HG02798 (cell line): Measurements from ENCODE around the gene NUDT11.
"Not testable (repeated sequence)": the region's sequence is repeated elsewhere in the genome, so short reads cannot be mapped to it uniquely, and the experiment has no call there.

Source experiments
- ATAC-seq: cut with Tn5 transposase; IDR thresholded peaks from one replicate; pipeline ENCODE4 v1.9.1; 2021; ENCODE audit warnings: mild to moderate bottlenecking; ENCODE audit not compliant: unreplicated experiment, poor library complexity

NUDT11 gene

GRCh38 chrX:51496501-51497291 lies at the start of gene NUDT11:
Gene NUDT11 (minus strand): TSS chrX:51496592. CDS start chrX:51496444, 148 bp downstream.
- ATAC-seq: peak; percentile 83

DNA sequence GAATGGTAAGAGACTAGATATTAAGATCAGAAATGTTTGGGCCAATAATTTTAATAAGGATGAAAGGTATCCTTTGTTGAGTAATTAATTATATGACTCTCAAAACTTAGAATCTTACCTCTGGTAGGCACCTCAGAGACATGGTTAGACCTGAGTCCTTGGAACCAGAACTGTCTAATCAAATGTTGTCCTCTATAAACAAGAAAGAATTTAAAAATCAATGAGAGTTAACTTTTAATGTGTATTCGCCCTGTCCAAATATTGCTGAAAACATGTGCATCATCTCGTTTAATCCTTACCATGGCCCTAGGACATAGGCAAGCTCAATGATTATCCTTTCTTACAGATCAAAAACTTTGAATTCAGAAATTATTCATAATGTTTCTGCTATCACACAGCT lies 24.0 kb upstream of the NUDT11 start:
- ATAC-seq: no peak

DNA sequence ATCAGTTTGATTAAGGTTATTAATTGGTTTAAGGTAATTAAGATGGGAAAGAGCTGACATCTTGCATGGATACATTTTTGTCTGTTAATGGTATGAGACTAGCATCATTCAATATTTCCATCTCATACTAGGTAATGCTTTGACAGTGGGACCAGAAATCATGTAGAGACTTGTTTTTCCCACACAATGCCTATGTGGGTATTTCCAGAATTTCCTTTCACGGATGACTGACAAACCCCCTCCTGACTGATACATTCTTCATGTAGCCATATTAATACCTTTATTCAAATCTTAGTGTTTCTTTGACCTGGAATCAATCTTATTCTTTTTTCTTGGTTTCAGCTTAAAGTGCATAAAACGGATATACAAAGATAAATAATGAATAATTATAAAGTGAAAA lies 22.7 kb upstream of the NUDT11 start:
- ATAC-seq: not testable (repeated sequence)

- no peak for ATAC-seq
These were observed 11.2 kb upstream of the NUDT11 start for GRCh38 chrX:51507551-51507950.

DNA sequence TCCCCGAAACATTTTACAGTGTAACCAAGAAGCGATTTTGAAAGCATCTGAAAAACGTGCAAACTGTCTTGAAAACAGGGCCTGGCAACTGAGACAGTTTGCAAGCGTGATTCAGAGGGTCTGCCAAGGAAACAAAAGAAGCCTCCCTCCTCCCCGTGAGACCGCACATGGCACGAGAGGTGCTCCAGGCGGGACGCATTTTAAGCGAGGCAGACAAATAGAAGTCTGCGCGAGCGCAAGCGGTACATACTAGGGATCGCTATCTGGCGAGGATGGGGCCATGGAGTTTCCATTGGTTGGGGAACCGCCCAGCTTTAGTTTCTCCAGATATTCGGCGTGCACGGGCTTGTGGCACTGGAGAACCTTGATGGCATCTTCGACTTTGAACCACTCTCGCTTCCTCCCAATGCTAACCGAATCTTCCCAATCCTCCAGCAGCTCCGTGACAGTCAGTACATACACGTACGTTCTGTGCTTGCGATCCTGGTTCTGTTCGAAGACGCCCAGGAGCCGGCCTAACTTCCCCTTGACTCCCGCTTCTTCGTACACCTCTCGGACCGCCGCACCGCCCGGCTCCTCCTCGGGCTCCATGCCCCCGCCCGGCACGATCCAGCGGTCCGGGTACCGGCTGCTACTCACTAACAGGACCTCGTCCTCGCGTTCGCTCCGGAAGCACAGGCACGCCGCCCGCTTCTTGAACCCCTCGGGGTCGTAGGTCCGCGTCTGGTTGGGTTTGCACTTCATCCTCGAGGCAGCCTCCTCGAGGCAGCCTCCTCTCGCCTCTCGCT lies 497 bp downstream of the NUDT11 start:
- ATAC-seq: peak; percentile 22

DNA sequence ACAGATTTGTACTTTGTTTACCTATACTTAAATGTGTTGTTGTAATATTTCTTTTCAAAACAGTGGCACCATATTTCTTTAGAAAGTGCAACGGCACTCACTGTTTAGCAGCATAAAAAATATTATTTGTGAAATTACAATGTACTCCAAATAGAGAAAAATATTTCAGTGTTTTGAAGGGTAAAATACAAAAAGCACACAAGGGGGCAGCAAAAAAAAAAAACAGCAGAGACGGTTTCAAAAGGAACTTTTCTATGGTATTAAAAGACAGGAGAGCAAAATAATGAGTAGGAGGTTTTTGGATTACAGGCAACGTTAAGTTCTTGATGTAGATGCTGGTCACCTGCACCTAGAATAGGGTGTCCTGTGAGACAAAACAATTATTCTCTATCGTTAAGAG lies 2.0 kb downstream of the NUDT11 start:
- ATAC-seq: no peak

- ATAC-seq: no peak
These were observed 8.5 kb downstream of the NUDT11 start for GRCh38 chrX:51487960-51488267.

- ATAC-seq: no peak
These were observed 11.8 kb downstream of the NUDT11 start for GRCh38 chrX:51484616-51485015.

GRCh38 chrX:51482411-51482810 lies 14.0 kb downstream of the NUDT11 start:
- ATAC-seq: not testable (repeated sequence)

DNA sequence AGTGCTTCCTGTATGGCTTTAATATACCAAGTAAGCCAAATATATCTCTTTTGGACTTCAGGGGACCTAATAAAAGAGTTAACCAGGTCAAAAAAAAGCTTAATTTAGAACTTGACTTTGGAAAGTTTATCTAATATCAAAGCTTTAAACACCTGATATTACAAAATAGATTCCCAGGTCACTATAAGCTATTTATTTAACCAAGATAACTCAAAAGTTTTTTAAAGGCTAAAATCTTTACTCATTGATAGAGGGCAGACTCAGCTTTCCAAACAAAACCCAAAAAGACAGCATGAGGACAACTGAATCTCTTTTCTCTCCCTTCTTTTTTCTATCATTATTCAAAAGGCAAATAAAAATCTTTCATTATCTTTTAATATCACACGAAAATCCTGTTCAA lies 19.5 kb downstream of the NUDT11 start:
- no peak for ATAC-seq

DNA sequence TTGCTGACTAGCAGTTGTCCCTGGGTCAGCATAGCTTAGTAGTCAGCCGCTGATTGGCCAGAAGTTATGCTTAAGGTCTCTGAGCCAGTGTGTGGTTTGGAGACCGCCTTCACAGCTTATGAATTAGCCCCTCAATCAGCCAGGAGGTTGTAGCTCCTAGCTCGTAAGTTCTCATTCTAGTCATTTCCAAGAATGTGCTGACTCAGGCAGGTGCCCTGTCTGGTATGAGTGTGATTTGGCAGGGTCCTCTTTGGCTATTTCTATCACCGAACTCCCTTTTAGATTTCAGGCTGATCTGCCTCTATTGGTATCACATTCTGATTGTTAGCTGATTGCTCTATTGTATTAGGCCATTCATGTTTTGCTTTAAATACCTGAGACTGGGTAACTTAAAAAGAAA lies 33.1 kb downstream of the NUDT11 start:
- ATAC-seq: no peak

- ATAC-seq: no peak
These were observed 35.0 kb downstream of the NUDT11 start for GRCh38 chrX:51461053-51462044.

GRCh38 chrX:51459125-51459524 lies 37.3 kb downstream of the NUDT11 start:
- ATAC-seq: no peak

DNA sequence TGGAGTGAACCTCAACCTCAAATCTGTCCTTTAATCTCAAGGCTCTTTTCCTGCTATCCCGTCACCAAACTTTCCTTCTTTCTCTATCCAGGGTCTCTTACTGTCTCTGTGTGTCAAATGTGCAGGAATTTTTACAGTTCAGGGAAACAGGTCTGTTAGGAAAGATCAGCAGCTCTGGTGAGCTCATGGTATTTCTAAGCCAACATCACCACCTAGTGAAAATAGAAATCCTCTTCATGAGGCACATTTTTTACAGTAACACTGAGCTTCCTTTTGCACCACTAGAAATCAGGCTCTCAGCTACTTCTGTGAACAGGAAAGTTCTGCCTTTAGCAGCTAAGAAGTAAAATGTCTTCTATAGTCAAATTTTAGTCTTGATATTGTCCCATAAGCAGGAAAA lies 39.6 kb downstream of the NUDT11 start:
- no peak for ATAC-seq

DNA sequence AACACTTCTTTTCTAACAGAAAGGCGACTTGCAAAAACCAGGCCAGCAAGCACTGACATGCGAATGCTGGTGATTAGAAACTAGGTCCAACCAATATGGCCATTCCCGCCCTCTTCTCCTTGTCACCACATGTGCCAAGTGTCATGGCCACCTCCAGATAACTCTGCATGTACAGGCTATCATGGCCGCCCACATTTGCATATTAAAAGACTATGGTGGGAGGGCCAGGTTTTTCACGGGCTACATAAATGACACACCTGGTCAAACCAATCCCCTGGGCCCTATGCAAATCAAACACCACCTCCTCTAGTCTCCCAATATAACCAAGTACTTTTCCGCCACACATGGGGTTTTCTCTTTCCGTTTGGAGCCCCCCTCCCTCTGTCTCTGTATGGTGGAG lies 40.1 kb downstream of the NUDT11 start:
- ATAC-seq: no peak

DNA sequence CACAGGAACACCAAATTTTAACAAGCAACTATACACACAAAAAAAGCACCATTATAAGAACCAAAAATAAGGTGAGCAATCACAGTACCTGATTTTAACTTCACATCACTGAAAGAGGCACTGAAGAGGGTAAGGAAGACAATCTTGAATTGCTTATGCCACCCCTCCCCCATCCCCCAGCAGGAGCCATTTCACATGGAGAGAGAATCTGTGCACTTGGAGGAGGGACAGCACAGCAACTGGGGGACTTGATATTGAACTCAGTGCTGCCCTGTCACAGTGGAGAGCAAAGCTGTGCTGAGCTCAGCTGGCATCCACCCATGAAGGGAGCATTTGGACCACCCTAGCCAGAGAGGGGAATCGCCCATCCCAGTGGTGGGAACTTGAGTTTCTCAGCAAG lies 56.0 kb downstream of the NUDT11 start:
- no peak for ATAC-seq
